DMS153 treated with DMSO at 0.1 percent for 48 hours (cell line): Measurements from ENCODE around the gene DNMT1.

Source experiments
- DNase-seq: peaks from one replicate; lab custom pipeline; 2025; ENCODE audit not compliant: unreplicated experiment; lab: John Stamatoyannopoulos, UW

The DNMT1 gene

DNA sequence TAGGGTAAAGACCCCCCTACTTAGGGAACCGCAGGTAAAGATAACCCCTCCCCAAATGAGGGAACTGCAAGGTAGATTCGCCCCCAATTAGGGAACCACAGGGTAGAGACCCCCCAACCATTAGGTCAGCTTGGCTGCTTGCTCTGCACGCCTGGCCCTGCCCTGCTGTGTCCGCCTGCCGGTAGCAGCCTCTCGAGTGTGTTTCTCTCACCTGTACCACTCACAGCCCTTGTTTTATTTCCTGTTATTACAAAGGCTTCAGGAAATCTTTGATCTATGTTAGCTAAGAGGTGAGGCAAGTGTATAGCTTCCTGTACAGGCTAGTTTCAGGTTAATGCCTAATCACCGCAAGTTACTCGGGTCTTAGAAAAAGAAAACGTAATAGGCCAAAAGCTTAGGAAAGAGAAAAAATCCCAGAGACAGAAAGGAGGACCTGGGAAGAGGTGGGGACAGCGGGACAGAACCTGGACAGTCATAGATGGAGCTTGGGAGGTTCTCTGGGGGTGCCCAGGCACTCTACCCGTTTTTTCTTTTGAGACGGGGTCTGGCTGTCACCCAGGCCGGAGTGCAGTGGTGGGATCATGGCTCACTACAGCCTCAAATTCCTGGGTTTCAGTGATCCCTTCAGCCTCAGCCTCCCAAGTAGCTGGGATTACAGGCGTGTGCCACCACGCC lies 51.9 kb downstream of the DNMT1 start:
- DNase-seq: no peak

GRCh38 chr19:10141973-10142372 lies 52.8 kb downstream of the DNMT1 start:
- no peak for DNase-seq

GRCh38 chr19:10141479-10141878 lies 53.3 kb downstream of the DNMT1 start:
- no peak for DNase-seq

GRCh38 chr19:10139952-10140351 lies 54.8 kb downstream of the DNMT1 start:
- no peak for DNase-seq

GRCh38 chr19:10138879-10139795 lies 55.6 kb downstream of the DNMT1 start:
- DNase-seq: no peak

DNA sequence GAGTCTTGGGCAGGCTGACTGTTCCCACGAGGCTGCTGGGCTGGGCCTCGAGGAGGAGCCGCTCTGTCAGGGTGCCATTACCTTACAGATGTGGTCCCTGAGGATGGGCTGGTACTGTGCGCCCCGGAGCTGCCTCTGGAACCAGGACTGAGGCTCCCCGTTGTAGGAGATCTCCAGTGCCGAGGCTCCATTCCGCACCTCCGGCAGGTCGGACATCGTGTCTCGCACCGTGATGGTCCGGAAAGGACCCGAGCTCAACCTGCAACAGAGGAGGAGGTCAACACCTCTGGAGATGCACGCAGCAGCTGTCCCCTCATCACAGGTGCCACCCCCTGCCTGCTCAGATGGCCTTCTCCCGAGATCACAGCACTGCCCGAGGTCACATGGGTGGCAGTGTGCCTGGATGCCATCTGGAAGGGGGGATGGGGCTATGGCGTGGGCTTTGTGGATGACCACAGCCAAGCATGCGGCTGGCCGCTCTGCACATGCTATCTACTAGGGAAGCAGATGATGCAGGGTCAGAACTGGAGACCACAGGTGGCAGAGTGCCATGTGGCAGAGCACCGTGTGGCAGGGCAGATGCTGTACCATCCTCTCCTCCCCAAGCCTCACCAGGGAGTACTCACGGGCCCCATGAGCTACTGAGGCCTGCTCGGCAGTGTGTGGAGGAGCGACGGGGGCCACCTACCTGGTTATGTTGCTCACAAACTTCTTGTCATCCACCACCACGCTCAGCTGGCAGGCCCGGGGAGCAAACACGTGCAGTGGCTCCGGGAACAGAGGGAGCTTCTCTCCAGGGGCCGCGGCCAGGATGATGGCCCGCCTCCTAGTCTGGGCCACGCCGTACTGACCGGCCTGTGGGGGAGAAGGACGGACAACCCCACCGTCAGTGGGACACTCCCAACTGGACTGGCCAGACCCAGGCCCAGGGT lies 56.7 kb downstream of the DNMT1 start:
- DNase-seq: no peak

GRCh38 chr19:10136936-10137335 lies 57.8 kb downstream of the DNMT1 start:
- DNase-seq: no peak

- no peak for DNase-seq
Measured at GRCh38 chr19:10135551-10136334, 59.0 kb downstream of the DNMT1 start.

GRCh38 chr19:10134040-10134439 lies 60.7 kb downstream of the DNMT1 start:
- DNase-seq: no peak

DNA sequence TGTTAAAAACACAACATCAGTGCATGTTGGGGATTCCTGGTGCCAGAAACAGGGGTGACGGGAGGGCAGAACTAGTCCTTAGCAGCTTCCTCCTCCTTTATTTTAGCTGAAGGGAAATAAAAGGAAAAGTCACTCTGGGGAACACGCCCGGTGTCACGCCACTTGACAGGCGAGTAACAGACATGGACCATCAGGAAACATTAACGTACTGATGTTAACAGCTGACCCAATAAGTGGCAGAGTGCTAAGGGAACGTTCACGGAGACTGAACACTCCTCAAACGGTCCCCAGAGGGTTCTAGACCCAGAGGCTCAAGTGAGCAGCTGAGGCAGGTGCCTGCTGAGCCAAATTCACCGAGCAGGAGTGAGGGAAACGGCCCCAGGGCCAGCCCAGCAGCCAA lies 61.2 kb downstream of the DNMT1 start:
- DNase-seq: no peak

- DNase-seq: no peak
Measured at GRCh38 chr19:10132905-10133304, 61.8 kb downstream of the DNMT1 start.

- no peak for DNase-seq
Measured at GRCh38 chr19:10126213-10126639, 68.5 kb downstream of the DNMT1 start.

- no peak for DNase-seq
Measured at GRCh38 chr19:10124429-10124828, 70.3 kb downstream of the DNMT1 start.

- DNase-seq: no peak
Measured at GRCh38 chr19:10122045-10122444, 72.7 kb downstream of the DNMT1 start.

GRCh38 chr19:10120538-10121189 lies 74.1 kb downstream of the DNMT1 start:
- no peak for DNase-seq

DNA sequence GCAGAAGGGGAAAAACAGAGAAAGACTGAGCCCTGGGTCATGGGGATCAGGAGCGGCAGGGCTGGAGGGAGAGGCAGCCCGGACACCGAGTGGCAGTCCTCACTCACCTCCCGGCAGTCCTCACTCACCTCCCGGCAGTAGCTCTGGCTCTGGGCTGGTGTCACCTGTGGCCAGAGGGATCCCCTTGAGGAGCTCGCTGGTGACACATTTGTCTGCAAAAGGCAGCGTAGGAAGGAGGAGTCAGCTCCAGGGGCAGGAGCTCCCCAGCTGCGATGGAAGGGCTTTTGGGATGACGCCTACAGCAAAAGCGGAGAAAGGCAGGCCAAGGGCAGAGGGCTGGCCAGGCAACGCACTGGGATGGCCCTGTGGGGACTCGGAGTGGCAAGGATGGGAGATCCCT lies 75.8 kb downstream of the DNMT1 start:
- no peak for DNase-seq

GRCh38 chr19:10116866-10117616 lies 77.7 kb downstream of the DNMT1 start:
- no peak for DNase-seq

GRCh38 chr19:10116085-10116865 lies 78.5 kb downstream of the DNMT1 start:
- DNase-seq: no peak
